Measurements from ENCODE around the gene PIP5K1B. TPM values are rescaled to one million over a fixed set of nuclear protein-coding genes. Genes with fewer than 3 reads are reported as not detected.

The PIP5K1B gene
- total and polyA plus RNA-seq, 2 experiments from 2014 or later, result 3.7 to 10.2 TPM

- WGBS (ENCODE audit: low lambda C conversion rate, missing lambda C conversion rate), result 92% methylated on average over 14 of the region's 14 CpGs
Observed at GRCh38 chr9:68827837-68828744, 123.1 kb downstream of the PIP5K1B start.

GRCh38 chr9:68832101-68832500, 127.1 kb downstream of the PIP5K1B start:
- Histone ChIP-seq H3K4me3 (no peak overlapping the region), H3K4me2 (no peak overlapping the region), H4K20me1 (ENCODE audit: insufficient read depth, poor library complexity, severe bottlenecking) (no peaks in the 10 kb centered on the region), H2AFZ (no peak overlapping the region), H3K4me1 (ENCODE audit: insufficient read depth) (no peaks in the 10 kb centered on the region), H3K79me2 (no peaks in the 10 kb centered on the region), H3K9me3 (ENCODE audit: low read depth) (no peaks in the 10 kb centered on the region), H3K36me3 (replicated peaks; ENCODE audit: insufficient read depth, low read depth) (no peaks in the 10 kb centered on the region), H3K27me3 (no peaks in the 10 kb centered on the region), H3K9me2 (replicated peaks; ENCODE audit: insufficient read depth) (no peaks in the 10 kb centered on the region), H3K27ac (no peak overlapping the region)
- TF ChIP-seq CTCF (IDR thresholded peaks at IDR 0.05; ENCODE audit: poor library complexity) (no peak), EZH2phosphoT487 (IDR thresholded peaks at IDR 0.05; ENCODE audit: low read depth, severe bottlenecking, unreplicated experiment) (no peak), EZH2 (IDR thresholded peaks at IDR 0.05; ENCODE audit: borderline replicate concordance) (no peak)
- DNase-seq (ENCODE audit: low spot score), result no peak

More at GRCh38 chr9:68827837-68828744, 123.1 kb downstream of the PIP5K1B start:
- H3K9me3 ChIP-seq (ENCODE audit: low read depth), result no peaks in the 10 kb centered on the region
- H3K79me2 ChIP-seq, result no peaks in the 10 kb centered on the region
- H3K27ac ChIP-seq, result no peak overlapping the region
- no peak overlapping the region for H2AFZ ChIP-seq
- no peaks in the 10 kb centered on the region for H4K20me1 ChIP-seq (ENCODE audit: insufficient read depth, poor library complexity, severe bottlenecking)
- H3K27me3 ChIP-seq, result no peaks in the 10 kb centered on the region
- H3K36me3 ChIP-seq (replicated peaks; ENCODE audit: insufficient read depth, low read depth), result no peaks in the 10 kb centered on the region
- no peak overlapping the region for H3K4me3 ChIP-seq
- H3K4me2 ChIP-seq, result no peak overlapping the region
- DNase-seq (ENCODE audit: low spot score), result no peak
- no peaks in the 10 kb centered on the region for H3K4me1 ChIP-seq (ENCODE audit: insufficient read depth)
- no peaks in the 10 kb centered on the region for H3K9me2 ChIP-seq (replicated peaks; ENCODE audit: insufficient read depth)
- TF ChIP-seq EZH2phosphoT487 (IDR thresholded peaks at IDR 0.05; ENCODE audit: low read depth, severe bottlenecking, unreplicated experiment) (no peak), CTCF (IDR thresholded peaks at IDR 0.05; ENCODE audit: poor library complexity) (no peak), EZH2 (IDR thresholded peaks at IDR 0.05; ENCODE audit: borderline replicate concordance) (no peak)

GRCh38 chr9:68832861-68833518, 128.0 kb downstream of the PIP5K1B start:
- Histone ChIP-seq H3K27ac (no peak overlapping the region), H3K4me3 (no peak overlapping the region), H4K20me1 (ENCODE audit: insufficient read depth, poor library complexity, severe bottlenecking) (no peaks in the 10 kb centered on the region), H3K36me3 (replicated peaks; ENCODE audit: insufficient read depth, low read depth) (no peaks in the 10 kb centered on the region), H3K9me2 (replicated peaks; ENCODE audit: insufficient read depth) (no peaks in the 10 kb centered on the region), H3K4me2 (no peak overlapping the region), H2AFZ (no peak overlapping the region), H3K4me1 (ENCODE audit: insufficient read depth) (no peaks in the 10 kb centered on the region), H3K27me3 (no peaks in the 10 kb centered on the region), H3K79me2 (no peaks in the 10 kb centered on the region), H3K9me3 (ENCODE audit: low read depth) (no peaks in the 10 kb centered on the region)
- TF ChIP-seq CTCF (IDR thresholded peaks at IDR 0.05; ENCODE audit: poor library complexity) (no peak), EZH2phosphoT487 (IDR thresholded peaks at IDR 0.05; ENCODE audit: low read depth, severe bottlenecking, unreplicated experiment) (no peak), EZH2 (IDR thresholded peaks at IDR 0.05; ENCODE audit: borderline replicate concordance) (no peak)
- 92% methylated on average over 7 of the region's 7 CpGs for WGBS (ENCODE audit: low lambda C conversion rate, missing lambda C conversion rate)
- no peak for DNase-seq (ENCODE audit: low spot score)

Data from hepatocyte (in vitro differentiated cells).